Measurements from ENCODE around the gene CACNA2D4. TPM values are rescaled to one million over a fixed set of nuclear protein-coding genes. Genes with fewer than 3 reads are reported as not detected.

Gene CACNA2D4
- total and polyA plus RNA-seq, 2 donors (not counting 3 experiments of a cell fraction or from before 2014, with no cell fraction given): 0.58 to 0.73 TPM

GRCh38 chr12:1814266-1814665, 104.2 kb downstream of the CACNA2D4 start:
- DNase-seq (ENCODE audit: low read depth, low spot score) (no peak), FAIRE-seq (no peak)
- ChIA-PET CTCF (interaction anchor here (3.3 kb wide), 1 partner anchor 126 kb away, joined by 30 read pairs; no protein-coding TSS in a partner anchor), POLR2A (no interaction called here)
- no peaks in the 10 kb centered on the region for H3K9me1 ChIP-seq (replicated peaks; ENCODE audit: control insufficient read depth, extremely low read depth, insufficient read depth, low read length)
- TF ChIP-seq FOS (IDR thresholded peaks at IDR 0.05; ENCODE audit: borderline replicate concordance, insufficient read depth, low read length) (no peak), POLR2A (IDR thresholded peaks at IDR 0.05; ENCODE audit: low read depth, low read length) (no peak), MAX (IDR thresholded peaks at IDR 0.05; ENCODE audit: insufficient read depth, insufficient read length) (no peak), GATA2 (IDR thresholded peaks at IDR 0.05; ENCODE audit: insufficient read depth, insufficient read length, low read depth, low read length) (no peak)
- no peak overlapping the region for H3K4me2 ChIP-seq (ENCODE audit: insufficient read depth, low read length)
- no peak overlapping the region for H3K4me3 ChIP-seq (replicated peaks in 1 of 3; ENCODE audit: insufficient read depth in 1 of 3, low read depth in 1 of 3, low read length in 3 of 3)
- no peaks in the 10 kb centered on the region for H3K79me2 ChIP-seq (ENCODE audit: control insufficient read depth, insufficient read depth, low read length)
- H2AFZ ChIP-seq (ENCODE audit: low read depth, low read length): no peak overlapping the region
- H3K9ac ChIP-seq (replicated peaks; ENCODE audit: extremely low read depth, insufficient read depth, low read length): no peak overlapping the region
- no peaks in the 10 kb centered on the region for H3K36me3 ChIP-seq (ENCODE audit: control insufficient read depth in 2 of 2, extremely low read depth in 1 of 2, insufficient read depth in 2 of 2, low read length in 2 of 2)
- intact Hi-C loops (cut with micrococcal nuclease): no loop called here
- H4K20me1 ChIP-seq (replicated peaks; ENCODE audit: control insufficient read depth, extremely low read depth, insufficient read depth, low read length): no peaks in the 10 kb centered on the region
- H3K27me3 ChIP-seq (ENCODE audit: control insufficient read depth in 2 of 2, insufficient read depth in 2 of 2, low read length in 2 of 2): peaks cover 3% of the 10 kb centered on the region in 2 experiments
- no peaks in the 10 kb centered on the region for H3K9me3 ChIP-seq (replicated peaks; ENCODE audit: control insufficient read depth, insufficient read depth, low read length)
- H3K4me1 ChIP-seq (ENCODE audit: control insufficient read depth, extremely low read depth, insufficient read depth, low read length): peaks cover 34% of the 10 kb centered on the region
- dilution Hi-C loops (cut with MboI; ENCODE audit: extremely low pct_ligation_motif_present, low sequenced_read_pairs): no loop called here
- BruUV-seq (replicated peaks): no TSS peak
- H3K27ac ChIP-seq (ENCODE audit: insufficient read depth, low read depth, low read length): no peak overlapping the region

GRCh38 chr12:1812650-1813302, 105.7 kb downstream of the CACNA2D4 start:
- BruUV-seq (replicated peaks): no TSS peak
- CTCF ChIA-PET: interaction anchor here (1.2 to 3.3 kb wide), 4 partner anchors 14 to 127 kb away, joined by 3 to 30 read pairs (median 4); no protein-coding TSS in a partner anchor
- H2AFZ ChIP-seq (ENCODE audit: low read depth, low read length): no peak overlapping the region

More at GRCh38 chr12:1812650-1813302, 105.7 kb downstream of the CACNA2D4 start:
- DNase-seq (ENCODE audit: low read depth, low spot score) (peak; percentile 33), FAIRE-seq (peak; percentile 91)
- Histone ChIP-seq H3K4me1 (ENCODE audit: control insufficient read depth, extremely low read depth, insufficient read depth, low read length) (peaks cover 34% of the 10 kb centered on the region), H3K9me1 (replicated peaks; ENCODE audit: control insufficient read depth, extremely low read depth, insufficient read depth, low read length) (no peaks in the 10 kb centered on the region), H3K79me2 (ENCODE audit: control insufficient read depth, insufficient read depth, low read length) (no peaks in the 10 kb centered on the region), H3K36me3 (ENCODE audit: control insufficient read depth in 2 of 2, extremely low read depth in 1 of 2, insufficient read depth in 2 of 2, low read length in 2 of 2) (no peaks in the 10 kb centered on the region), H3K9ac (replicated peaks; ENCODE audit: extremely low read depth, insufficient read depth, low read length) (no peak overlapping the region), H3K27ac (ENCODE audit: insufficient read depth, low read depth, low read length) (peak overlapping the region; percentile 36), H4K20me1 (replicated peaks; ENCODE audit: control insufficient read depth, extremely low read depth, insufficient read depth, low read length) (no peaks in the 10 kb centered on the region), H3K4me2 (ENCODE audit: insufficient read depth, low read length) (no peak overlapping the region), H3K27me3 (ENCODE audit: control insufficient read depth in 2 of 2, insufficient read depth in 2 of 2, low read length in 2 of 2) (peaks cover 0 to 2% of the 10 kb centered on the region in 2 experiments), H3K9me3 (replicated peaks; ENCODE audit: control insufficient read depth, insufficient read depth, low read length) (no peaks in the 10 kb centered on the region), H3K4me3 (replicated peaks in 1 of 3; ENCODE audit: insufficient read depth in 1 of 3, low read depth in 1 of 3, low read length in 3 of 3) (no peak overlapping the region)
- dilution Hi-C loops (cut with MboI; ENCODE audit: extremely low pct_ligation_motif_present, low sequenced_read_pairs) (no loop called here), intact Hi-C loops (cut with micrococcal nuclease) (no loop called here)
- POLR2A ChIA-PET: no interaction called here
- TF ChIP-seq GATA2 (IDR thresholded peaks at IDR 0.05; ENCODE audit: insufficient read depth, insufficient read length, low read depth, low read length): peak; percentile 46
- peak; percentile 57 for TF ChIP-seq POLR2AphosphoS5 (IDR thresholded peaks at IDR 0.05; ENCODE audit: insufficient read depth, low read depth, low read length)
- no peak for TF ChIP-seq MYC (IDR thresholded peaks at IDR 0.05; ENCODE audit: low read depth, low read length)
- TF ChIP-seq EZH2 (IDR thresholded peaks at IDR 0.05; ENCODE audit: borderline replicate concordance, low read depth, low read length, severe bottlenecking): no peak
- TF ChIP-seq FOS (IDR thresholded peaks at IDR 0.05; ENCODE audit: borderline replicate concordance, insufficient read depth, low read length): peak; percentile 69
- peak; percentile 66 for TF ChIP-seq JUN (IDR thresholded peaks at IDR 0.05; ENCODE audit: borderline replicate concordance, insufficient read depth, insufficient read length, low read depth)

All from endothelial cell of umbilical vein (primary cell).